GM12875 (cell line): Measurements from ENCODE around the gene CAPNS2.

Source experiments
- H3K4me3 ChIP-seq: one replicate; pipeline ENCODE4 v1.5.1; 2011; ENCODE audit warnings: low read depth, low read length, control low read depth
- TF ChIP-seq, protein P1 (sequence below): IDR thresholded peaks from 2 replicates; pipeline ENCODE4 v1.5.1; 2011; ENCODE audit warnings: low read depth, mild to moderate bottlenecking, control low read depth, inconsistent platforms, low read length, moderate library complexity, borderline replicate concordance; ENCODE audit not compliant: insufficient read depth

The CAPNS2 gene

DNA sequence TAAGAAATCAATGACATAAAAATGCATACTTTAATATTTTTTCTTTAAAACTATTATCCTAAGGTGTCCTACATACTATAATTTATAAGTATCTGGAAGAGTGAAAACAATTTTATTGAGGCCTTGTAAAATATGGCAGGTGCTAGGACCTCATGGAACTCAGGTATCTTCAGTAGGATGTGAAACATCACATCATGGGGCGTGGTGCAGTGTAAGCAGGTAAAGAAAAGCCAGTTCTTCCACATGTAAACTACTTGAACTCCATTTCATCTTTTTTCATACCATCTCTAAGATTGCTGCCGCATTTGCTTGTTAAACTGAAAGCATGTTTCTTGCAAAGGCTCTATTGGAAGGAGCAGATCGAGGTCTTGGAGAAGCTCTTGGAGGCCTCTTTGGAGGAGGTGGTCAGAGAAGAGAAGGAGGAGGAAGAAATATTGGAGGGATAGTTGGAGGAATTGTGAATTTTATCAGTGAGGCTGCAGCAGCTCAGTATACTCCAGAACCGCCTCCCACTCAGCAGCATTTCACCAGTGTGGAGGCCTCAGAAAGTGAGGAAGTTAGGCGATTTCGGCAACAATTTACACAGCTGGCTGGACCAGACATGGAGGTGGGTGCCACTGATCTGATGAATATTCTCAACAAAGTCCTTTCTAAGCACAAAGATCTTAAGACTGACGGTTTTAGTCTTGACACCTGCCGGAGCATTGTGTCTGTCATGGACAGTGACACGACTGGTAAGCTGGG is at the start of gene CAPNS2:
TSS of gene CAPNS2 (plus strand) at position 253 of the 744 bp plus-strand sequence. CDS start at position 326, 73 bp downstream.
- no peak within 1 kb of the TSS for H3K4me3 ChIP-seq
- TF ChIP-seq, protein P1, sequence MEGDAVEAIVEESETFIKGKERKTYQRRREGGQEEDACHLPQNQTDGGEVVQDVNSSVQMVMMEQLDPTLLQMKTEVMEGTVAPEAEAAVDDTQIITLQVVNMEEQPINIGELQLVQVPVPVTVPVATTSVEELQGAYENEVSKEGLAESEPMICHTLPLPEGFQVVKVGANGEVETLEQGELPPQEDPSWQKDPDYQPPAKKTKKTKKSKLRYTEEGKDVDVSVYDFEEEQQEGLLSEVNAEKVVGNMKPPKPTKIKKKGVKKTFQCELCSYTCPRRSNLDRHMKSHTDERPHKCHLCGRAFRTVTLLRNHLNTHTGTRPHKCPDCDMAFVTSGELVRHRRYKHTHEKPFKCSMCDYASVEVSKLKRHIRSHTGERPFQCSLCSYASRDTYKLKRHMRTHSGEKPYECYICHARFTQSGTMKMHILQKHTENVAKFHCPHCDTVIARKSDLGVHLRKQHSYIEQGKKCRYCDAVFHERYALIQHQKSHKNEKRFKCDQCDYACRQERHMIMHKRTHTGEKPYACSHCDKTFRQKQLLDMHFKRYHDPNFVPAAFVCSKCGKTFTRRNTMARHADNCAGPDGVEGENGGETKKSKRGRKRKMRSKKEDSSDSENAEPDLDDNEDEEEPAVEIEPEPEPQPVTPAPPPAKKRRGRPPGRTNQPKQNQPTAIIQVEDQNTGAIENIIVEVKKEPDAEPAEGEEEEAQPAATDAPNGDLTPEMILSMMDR: no peak

DNA sequence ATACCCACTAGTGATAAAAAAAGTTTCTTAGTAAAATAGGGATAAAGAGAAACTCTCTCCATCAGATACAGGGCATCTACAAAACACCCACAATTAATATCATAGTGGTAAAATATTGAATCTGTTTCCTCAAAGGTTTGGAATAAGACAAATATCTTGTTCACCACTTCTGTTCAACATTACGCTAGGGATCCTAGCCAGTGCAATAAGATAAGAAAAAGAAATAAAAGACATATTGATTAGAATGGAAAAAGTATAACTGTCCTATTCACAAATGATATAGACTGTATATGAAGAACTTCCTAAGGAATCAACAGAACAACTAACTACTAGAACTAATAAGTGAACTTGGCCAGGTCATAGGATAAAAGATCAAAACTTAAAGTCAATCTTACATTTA is 44.7 kb upstream of the CAPNS2 start:
- H3K4me3 ChIP-seq: no peak overlapping the region

DNA sequence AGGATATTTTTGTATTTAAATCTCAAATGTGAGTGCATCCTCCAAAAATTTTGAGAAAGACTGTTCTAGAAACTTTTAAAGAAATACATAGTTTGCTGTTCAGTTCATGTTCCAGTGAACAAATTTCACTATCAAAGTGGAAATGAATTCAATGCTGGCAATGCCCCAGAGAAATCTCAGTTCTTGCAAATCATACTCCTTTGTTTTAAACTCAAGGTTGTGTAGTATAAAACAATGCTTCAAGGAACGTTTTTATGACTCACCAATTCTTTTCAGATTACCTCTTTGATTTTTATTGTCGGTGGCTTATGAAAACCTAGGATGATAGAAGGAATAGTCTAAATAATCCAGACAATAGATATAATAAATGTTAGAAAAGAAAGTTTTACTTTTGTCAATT is 40.0 kb upstream of the CAPNS2 start:
- TF ChIP-seq, protein P1: no peak
- H3K4me3 ChIP-seq: no peak overlapping the region

More for the DNA sequence above, 44.7 kb upstream of the CAPNS2 start:
- TF ChIP-seq, protein P1: no peak

DNA sequence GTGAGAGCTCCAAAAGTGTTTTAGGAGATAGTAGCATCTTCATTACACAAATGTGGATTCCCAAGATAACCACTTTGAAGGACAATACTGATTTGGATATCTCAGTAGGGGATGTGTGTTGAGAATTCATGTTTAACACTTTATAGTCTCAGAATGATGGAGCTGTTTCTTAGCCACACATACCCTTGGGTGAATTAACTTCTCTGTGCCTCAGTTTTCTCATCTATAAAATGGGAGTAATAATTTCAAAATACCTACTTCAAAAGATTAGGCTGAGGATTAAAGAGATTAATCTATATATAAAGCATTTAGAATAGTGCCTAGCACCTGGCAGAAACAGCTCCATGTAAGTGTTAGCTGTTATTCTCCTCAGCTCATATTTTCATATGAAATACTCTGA is 38.6 kb upstream of the CAPNS2 start:
- no peak overlapping the region for H3K4me3 ChIP-seq
- TF ChIP-seq, protein P1: no peak

DNA sequence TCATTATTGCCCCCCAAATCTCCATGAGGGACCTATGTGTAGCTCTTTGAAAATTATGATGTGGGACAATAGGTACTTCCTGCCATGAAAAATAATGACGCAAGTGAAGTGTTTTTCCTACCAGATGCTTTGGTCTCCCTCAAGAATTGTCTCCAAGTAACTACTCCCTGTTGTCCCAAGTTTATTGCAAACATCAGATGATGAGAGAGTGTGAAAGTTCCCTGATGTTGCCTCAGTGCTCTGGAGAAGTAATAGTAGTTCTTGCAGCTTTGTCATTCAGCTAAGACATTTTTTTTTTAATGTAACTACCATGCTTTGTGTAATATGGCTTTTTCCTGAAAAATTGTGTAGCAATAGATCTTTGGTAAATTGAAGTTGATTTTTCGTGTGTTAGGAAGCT is 37.5 kb upstream of the CAPNS2 start:
- TF ChIP-seq, protein P1: no peak
- H3K4me3 ChIP-seq: no peak overlapping the region

DNA sequence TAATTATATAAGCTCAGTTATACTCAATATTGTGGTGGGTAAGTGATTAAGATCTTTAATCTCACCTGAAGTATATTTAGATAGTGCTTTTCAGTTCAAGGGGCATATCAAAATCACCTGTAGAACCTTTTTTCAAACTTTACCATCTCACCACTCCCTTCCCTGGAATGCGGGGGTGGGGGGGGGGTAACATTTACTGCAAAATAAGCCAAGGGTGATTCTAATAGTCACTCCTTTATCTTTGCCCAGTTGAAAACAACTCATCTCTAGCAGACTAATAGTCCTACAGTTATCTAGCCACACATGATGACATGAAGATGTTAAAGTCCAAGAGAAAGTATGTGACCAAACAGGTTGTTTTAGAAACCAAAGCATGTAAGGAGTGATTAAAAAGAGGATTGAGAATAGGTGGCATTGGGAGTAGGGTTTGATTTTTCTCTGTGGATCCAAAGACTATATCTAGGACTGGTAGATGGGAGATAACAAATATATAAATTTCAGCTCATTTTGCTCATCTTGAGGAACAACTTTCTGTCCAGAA is 36.1 kb upstream of the CAPNS2 start:
- H3K4me3 ChIP-seq: no peak overlapping the region
- TF ChIP-seq, protein P1: no peak

DNA sequence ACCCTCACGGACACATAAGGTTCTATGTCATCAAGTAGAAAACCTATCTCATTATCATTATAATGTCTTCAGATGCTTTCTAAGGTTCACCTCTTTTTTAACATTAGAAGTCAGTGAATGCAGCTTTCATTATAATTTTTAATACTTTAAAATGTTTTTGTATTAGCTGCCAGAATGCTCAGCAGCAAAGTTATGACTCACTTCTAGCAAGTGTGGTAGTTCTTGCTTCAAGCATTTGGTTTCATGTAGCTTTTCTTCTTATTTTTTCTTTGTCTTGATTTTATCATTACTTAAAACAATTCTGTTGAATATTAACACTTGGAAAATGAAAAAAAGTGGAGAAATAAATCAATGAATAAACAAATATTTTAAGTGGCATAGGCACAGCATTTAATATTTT is 34.3 kb upstream of the CAPNS2 start:
- H3K4me3 ChIP-seq: no peak overlapping the region
- TF ChIP-seq, protein P1: no peak
